GM19328 (cell line): Measurements from ENCODE around the gene ZNF789.
"Not testable (repeated sequence)": the region's sequence is repeated elsewhere in the genome, so short reads cannot be mapped to it uniquely, and the experiment has no call there.

Experiments
- ATAC-seq: cut with Tn5 transposase; IDR thresholded peaks from one replicate; pipeline ENCODE4 v1.9.1; 2021; ENCODE audit warnings: mild to moderate bottlenecking, moderate library complexity; ENCODE audit not compliant: unreplicated experiment

ZNF789 gene

DNA sequence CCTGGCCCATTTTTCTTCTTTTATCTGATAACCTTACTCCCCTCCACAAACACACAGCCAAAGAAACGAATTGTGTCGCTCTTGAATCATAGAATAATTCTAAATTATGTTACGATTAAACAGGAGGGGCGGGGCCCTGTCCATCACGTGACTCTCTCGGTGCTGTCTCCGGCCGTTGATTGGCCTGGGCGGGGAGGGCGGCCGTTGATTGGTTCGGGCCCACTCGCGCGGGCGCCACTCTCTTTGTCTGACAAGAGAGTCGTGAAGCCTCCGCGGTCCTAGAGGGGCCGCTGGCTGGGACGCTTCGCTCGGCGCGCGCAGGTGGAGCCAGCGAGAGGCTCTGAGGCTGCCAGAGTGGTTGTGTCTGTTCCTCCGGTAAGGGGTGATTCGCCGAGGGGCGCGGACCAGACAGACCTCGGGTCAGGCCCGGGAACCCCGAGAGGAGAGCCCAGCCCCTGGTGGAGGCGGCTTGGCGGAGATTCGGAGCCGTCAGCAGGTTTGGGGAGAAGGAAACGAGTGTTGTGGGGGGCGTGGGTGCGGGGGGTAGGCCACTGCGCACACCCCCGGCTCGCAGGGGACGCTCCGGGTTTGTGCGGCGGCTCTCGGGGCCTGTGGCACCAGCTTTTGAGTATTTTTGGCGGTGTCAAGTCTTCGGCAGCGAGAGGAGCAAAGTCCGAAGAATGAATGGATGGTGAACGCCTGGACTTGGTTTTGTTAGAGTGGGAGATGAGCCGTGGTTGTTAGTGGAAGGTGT lies at the start of gene ZNF789:
Gene ZNF789 (plus strand): TSS at position 330 of the 754 bp plus-strand sequence. CDS start 3,567 bp downstream, outside the sequence.
- ATAC-seq: peak; percentile 96

DNA sequence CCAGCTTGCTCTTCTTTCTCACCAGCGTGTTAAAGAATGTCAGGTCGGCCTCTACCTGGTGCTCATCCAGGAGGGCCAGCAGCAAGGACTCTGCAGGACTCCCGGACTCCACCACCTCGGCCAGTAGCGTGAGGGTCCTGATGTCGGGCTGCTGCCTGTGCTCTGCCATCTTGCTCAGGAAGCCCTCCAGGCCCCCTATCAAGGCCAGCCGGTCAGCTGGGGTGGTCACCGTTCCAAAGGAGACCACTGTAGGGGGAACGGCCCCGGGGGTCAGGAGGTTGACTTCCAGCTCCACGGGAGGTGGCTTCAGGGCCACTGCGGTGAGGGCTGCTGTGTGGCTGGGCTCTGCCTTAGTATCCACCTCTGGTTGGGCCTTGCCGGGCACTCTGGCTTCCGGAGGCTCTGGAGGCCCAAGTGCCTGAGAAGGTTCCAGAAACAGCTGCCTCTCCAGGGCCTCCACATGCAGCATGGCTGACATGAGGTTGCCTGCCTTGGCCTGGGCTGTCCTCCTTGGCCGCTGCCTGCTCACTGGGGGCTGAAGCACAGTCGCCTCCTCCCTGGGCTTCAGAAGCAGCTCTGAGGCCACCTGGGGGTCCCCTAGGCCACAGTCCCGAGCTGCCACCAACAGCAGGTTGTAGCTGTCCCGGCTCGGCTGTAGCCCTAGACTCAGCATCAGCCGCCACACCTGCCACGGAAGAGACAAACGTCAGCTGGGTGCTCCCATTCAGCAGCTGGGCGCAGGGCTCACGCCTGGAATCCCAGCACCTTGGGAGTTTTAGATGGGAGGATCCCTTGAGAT lies 47.6 kb upstream of the ZNF789 start:
- no peak for ATAC-seq

DNA sequence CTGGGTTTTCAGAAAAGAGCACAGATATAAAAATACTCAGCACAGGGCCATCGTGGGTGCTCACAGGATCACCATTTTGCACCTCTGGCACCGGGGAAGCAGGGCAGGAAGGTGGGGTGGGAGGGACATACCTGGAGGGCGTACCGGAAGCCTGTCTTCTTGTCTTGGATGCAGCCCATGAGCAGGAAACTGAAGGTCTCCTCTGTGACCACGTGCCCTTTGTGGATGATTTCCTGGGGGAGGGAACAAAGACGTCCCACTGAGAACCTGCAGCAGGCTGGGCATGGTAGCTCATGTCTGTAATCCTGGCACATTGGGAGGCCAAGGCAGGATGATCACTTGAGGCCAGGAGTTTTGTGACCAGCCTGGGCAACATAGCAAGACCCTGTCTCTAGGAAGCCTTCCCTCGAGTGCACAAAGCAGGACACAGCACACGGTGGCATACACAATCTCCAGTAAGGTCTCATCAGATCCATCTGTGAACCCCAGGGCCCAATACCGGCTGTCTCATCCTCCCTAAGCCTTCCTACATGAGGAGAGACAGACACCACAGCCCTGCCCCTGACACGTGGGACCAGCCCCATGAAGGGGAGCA lies 43.6 kb upstream of the ZNF789 start:
- ATAC-seq: no peak

DNA sequence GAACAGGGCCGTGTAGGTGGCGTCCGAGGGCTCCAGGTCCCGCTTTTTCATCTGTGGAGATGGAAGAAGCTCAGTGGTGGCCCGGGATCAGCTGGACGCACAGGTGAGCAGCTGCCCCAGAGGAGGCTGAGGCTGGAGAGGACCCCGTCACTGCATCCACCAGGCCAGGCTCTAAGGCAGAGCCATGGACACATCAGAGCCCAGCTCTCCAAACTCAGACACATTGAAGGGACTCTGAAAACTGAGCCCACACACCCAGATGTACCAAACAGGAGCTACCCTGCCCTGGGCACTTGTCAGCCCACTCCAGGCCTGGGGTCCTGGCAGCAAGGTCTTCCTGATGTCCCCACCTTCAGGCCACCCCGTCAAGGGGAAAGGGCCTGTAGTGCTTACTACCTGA lies 42.9 kb upstream of the ZNF789 start:
- no peak for ATAC-seq

DNA sequence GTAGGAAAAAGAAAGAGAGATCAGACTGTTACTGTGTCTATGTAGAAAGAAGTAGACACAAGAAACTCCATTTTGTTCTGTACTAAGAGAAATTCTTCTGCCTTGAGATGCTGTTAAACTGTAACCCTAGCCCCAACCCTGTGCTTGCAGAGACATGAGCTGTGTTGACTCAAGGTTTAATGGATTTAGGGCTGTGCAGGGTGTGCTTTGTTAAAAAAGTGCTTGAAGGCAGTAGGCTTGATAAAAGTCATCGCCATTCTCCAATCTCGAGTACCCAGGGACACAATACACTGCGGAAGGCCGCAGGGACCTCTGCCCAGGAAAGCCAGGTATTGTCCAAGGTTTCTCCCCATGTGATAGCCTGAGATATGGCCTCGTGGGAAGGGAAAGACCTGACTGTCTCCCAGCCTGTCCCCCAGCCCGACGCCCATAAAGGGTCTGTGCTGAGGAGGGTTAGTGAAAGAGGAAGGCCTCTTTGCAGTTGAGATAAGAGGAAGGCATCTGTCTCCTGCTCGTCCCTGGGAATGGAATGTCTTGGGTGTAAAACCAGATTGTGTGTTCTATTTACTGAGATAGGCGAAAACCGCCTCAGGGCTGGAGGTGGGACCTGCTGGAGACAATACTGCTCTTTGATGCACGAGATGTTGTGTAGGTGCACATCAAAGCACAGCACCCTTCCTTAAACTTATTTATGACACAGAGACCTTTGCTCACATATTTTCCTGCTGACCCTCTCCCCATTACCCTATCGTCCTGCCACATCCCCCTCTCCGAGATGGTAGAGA lies 40.7 kb upstream of the ZNF789 start:
- ATAC-seq: not testable (repeated sequence)

DNA sequence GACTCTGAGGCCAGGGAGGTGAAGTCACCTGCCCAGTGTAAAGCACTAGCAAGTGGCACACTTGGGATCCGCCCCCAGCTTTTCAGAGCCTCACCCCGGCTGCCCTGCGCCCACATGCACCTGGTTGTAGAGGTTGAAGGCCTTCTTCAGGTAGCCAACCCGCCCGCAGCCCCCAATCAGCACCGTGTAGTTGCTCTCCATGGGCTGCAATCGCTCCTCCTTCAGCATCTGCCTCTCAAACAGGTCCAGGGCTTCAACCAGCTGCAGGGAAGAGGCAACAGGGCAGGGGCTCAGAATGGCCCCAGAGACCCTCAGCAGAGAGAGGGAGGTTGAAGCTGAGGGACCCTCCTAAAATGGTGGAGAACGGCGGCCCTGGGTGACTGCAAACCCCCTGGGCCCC lies 39.5 kb upstream of the ZNF789 start:
- no peak for ATAC-seq

DNA sequence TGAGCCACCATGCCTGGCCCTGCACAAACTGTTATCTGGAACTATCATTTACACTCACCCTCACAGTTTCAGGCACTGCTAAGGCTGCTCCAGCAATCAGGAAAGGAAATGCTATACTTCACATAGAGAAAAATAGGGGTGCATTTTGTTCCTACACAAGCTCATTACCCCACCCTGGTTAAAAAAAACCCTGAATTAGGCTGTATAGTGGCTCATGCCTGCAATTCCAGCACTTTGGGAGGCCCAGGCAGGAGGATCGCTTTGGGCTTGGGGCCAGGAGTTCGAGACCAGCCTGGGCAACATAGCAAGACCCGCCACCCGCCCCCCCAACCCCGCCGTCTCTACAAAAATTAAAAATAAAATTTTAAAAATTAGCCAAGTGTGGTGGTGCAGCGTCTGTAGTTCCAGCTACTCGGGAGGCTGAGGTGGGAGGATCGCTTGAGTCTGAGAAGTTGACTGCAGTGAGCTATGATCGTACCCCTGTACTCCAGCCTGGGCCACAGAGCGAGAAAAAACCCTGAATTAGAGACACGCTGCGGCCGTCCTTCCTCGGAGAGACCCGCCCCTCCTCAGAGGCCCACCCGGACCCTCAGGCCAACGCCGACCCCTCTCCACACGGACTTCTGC lies 34.6 kb upstream of the ZNF789 start:
- ATAC-seq: no peak

DNA sequence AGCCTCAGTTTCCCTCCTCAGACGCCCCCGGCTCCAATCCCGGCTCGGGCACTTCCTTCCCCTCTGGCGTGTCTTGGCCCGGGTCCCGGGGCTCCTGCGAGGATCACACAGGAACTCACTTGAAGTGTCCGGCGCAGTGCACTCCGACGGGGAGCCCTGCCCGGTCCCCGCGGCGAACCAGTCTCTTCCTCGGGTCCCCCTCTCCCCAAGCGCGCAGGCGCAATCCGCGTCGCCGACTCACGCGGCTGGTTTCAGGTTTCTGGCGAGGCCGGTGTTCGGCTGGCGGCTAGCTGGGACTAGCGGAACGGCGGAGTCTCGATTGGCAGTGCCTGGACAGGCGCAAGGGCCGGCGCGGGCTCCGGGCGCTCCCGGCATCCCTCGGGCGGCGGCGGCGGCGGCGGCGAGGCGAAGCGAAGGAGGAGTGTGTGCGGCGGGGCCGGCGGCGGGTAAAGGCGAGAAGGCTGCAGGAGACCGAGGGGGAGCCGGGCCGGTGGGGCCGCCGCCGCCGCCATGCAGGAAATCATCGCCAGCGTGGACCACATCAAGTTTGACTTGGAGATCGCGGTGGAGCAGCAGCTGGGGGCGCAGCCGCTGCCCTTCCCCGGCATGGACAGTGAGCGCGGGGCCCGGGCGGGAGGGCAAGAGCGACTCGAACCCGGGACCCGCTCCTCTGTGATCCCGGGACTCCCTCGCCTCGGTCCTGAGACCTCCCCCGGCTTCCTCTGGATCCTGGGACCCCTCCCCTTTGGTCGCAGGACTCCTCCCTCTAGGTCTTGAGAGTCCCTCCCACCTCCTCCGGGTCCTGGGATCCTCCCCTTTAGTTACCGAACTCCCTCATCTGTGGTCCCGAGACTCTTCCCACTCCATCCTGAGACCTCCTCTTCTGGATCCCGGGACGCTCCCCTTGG lies 33.9 kb upstream of the ZNF789 start, which contains the start of the genes CPSF4 and PTCD1:
Gene CPSF4 (plus strand): TSS at position 371 of the 908 bp plus-strand sequence. CDS start 140 bp downstream, at position 511.
Gene PTCD1 (minus strand): TSS at position 226 of the 908 bp plus-strand sequence. CDS start 3,556 bp downstream, outside the sequence.
- peak; percentile 89 for ATAC-seq

DNA sequence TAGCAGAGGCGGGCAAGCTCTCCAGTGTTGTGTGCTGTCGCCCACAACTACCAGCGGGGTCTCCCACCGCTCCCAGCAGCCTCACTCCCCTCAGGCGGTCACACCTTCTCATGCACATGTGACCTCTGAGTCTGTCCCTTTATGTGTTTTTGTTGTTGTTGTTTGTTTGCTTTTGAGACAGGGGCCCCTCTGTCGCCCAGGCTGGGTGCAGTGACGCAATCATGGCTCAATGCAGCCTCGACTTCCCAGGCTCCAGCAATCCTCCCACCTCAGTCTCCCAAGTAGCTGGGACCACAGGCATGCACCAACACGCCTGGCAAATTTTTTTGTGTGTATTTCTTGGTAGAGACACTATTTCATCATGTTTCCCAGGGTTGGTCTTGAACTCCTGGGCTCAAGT lies 32.5 kb upstream of the ZNF789 start:
- ATAC-seq: no peak

DNA sequence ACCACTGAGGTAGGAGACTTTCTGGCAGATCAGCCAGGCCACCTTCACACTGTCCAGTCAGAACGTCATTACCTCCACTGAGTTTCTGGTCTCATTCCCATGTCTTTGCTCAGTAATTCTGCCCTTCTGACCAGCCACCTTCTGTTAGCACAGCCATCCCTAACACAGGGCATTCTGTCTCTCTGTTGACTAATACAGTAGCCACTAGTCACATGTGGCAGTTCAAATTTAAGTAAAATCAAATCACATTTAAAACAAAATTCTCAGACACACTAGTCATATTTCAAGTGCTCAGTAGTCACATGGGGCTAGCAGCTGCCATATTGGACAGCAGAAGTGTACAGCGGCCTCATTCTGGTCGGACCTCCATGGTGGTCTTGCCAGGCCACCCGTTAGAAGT lies 26.6 kb upstream of the ZNF789 start:
- no peak for ATAC-seq

DNA sequence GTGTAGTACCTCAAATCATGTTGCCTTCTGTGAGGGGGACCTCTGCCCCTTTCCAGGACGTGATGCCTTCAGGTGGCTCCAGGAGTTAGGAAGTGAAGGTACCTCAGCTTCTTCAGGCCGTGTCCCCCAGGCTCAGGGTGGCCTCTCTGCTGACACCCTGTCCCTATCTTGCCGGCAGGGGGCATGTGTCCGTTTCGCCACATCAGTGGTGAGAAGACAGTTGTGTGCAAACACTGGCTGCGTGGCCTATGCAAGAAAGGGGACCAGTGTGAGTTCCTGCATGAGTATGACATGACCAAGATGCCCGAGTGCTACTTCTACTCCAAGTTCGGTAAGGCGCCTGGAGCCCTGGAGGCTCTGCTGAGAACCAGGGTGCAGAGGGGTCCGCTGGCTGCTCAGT lies 24.7 kb upstream of the ZNF789 start:
- no peak for ATAC-seq

DNA sequence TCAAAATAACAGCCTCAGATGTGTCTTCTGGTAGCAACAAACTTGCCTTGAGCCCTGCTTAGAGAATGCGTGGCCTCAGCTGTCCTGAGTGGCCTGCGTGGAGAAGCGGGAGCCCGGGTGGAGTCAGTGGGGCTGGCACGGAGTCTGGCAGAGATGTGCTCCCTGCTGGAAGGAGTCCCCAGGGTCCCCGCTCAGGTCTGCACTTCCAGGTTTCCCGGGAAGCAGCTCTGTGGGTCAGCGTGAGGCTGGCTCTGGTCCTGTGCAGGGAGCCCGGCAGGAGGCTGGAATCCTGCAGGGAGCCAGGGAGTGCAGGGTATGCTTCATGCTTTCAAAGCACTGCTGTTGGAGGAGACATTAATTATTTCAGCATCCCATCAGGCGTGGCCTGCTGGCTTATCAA lies 23.8 kb upstream of the ZNF789 start:
- no peak for ATAC-seq

DNA sequence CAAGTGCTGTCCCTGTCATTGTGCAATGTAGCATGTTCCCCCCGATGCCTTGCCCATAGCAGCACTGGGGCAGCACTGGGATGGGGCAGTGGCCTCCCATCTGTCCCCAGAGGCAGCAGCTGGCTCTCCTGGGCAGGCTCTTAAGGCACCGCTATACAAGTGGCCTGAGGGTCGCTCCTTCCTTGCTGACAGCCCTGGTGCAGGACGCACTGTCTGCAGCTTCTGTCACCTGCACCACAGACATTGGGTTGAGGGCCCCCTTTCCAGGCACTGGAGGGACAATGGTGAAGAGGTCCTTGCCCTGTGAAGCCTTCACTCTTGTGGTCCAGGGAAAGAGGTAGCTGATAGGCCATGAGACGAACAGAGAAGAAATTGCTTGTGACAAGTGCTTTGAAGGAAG lies 23.4 kb upstream of the ZNF789 start:
- no peak for ATAC-seq

DNA sequence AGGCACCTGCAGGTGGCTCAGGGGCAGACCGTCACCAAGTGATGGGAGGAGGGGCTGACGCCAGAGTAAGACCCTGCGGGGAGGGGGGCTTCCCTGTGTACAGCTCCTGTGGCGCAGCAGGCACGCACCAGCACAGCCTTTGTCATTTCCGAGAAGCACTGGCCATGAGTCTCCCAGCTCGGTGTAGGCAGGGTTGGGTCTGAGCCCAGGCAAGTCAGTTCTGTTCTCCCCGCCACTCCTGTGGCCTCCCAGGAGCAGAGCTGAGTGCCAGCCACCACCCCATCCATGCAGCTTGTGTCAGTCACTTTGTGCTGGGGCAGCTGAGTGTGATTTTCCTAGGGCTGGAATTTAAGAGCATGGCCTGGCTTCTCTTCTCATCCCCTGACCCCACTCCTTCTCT lies 20.8 kb upstream of the ZNF789 start:
- no peak for ATAC-seq

DNA sequence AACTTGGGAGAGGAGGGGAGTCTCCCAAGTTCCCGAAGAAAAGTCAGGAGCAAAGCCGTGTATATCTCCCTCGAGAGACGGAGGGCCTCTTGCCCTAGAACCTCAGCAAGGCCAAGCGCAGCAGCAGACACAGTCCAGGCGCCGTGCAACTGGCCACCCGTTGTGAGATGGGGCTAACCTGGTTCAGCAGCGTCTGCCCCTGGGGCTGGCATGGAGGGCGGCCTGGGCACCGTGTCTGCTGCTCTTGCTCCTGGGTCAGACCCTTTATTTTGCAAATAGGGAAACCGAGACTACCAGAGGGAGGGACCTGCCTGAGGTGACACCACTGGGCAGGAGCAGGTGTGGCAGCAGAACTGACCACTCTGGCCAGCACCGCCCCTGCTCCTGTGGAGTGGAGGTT lies 20.1 kb upstream of the ZNF789 start:
- ATAC-seq: no peak

DNA sequence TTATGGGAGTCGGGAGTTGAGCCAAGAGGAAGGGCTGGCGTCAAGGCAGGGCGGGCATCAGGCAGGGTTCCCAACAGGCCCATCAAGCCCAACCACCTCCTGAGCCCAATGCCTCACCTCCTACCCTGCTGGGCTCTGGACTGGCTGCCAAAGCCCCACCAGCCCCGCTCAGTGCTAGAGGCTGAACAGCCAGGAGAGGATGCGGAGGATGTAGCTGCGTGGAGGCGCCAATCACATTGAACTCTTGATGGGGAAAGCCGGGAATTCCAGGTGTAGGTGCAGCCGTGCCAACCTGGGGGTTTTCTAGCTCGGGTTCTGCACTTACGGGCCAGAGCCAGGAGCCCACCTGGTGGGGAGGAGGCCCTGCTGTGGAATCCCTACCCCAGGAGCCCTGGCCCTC lies 19.6 kb upstream of the ZNF789 start:
- no peak for ATAC-seq

DNA sequence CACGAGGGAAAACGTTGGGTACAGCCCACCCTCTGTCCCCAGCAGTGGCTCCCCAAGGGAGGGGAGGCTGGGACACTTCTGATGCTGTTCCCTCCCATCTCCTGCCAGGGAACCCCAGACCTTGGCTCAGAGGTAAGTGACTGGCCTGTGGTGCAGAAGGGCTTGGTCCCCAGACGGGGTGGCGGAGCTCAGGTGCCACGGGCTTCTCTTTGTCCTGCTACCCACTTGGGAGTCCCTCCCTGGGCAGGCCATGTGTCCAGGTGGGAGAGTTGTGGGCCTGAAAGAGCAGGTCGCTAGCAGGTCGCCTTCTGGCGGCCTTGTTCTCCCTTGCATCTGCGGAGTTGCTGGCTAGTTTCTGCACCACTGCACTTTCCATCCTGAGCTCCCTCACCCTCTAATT lies 16.8 kb upstream of the ZNF789 start:
- no peak for ATAC-seq

DNA sequence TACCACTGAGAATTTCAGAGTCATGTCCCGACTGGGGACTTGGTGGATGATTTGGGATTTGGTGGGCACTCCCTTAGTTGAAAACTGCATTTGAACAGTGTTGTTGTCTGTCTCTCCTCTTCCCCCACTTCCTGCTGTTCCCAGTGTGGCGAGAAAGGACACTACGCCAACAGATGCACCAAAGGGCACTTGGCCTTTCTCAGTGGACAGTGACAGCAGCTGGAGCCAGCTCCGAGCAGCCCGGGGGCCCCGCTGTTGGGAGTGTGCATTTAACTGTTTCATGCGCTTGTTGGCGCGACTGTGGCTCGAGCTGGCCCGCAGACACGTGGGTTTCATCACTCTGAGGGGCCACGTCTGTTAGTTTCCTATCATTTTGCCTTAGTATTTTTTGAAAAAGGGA lies 16.4 kb upstream of the ZNF789 start:
- ATAC-seq: no peak

DNA sequence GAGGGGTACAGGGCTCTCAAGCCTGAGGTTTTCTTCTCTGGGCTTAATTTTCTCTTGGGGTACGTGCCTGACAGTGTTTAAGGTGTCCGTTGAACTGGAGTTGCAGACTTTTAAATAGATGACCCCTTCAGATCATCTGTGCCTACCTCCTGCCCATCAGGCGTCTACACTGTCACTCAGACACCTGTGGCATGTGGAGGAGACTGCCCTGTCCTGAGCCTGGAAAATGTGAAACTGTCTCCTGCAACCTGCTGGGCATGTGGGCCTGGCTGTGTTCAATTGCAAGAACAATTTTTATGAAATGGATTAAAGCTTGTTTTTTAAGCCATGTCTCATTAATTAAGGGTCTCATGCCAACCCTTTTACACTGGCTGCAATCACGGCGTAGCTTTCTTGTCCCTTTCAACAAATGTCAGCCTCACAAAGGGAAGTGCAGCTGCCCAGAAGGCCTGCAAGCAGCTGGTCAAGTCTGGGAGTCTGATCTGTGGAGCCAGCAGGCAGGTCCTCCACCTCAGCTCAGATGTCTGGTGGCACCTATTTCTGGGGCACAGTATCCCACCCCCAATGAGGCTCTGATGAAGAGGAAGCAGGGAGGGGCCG lies 15.5 kb upstream of the ZNF789 start:
- ATAC-seq: no peak
